WERI-Rb-1 (cell line): ENCODE results near the gene SERPINB12.
A peak's percentile ranks its signal among the peaks of the same experiment; 100 is the strongest.

ENCODE experiments used
- DNase-seq: peaks from one replicate; pipeline ENCODE4 v3.0.0-alpha.2; 2020
- H3K27ac ChIP-seq: fragments of 250-450 bp; sonication (Bioruptor Pico); 2 replicates; pipeline ENCODE4 v1.5.1; 2020; ENCODE audit warnings: mild to moderate bottlenecking, moderate library complexity
- H3K27me3 ChIP-seq: fragments of 250-450 bp; sonication (Bioruptor Pico); 2 replicates; pipeline ENCODE4 v1.5.1; 2021; ENCODE audit warnings: mild to moderate bottlenecking, low read depth, moderate library complexity; ENCODE audit not compliant: insufficient read depth, severe bottlenecking
- H3K36me3 ChIP-seq: fragments of 250-450 bp; sonication (Bioruptor Pico); 2 replicates; pipeline ENCODE4 v1.5.1; 2020; ENCODE audit warnings: mild to moderate bottlenecking, moderate library complexity
- H3K4me3 ChIP-seq: 2 replicates; pipeline ENCODE4 v1.5.1; 2011; ENCODE audit warnings: low read depth, mild to moderate bottlenecking, control low read depth, low read length
- H3K9me3 ChIP-seq: fragments of 250-450 bp; sonication (Bioruptor Pico); 2 replicates; pipeline ENCODE4 v1.5.1; 2021; ENCODE audit warnings: mild to moderate bottlenecking, moderate library complexity; ENCODE audit not compliant: severe bottlenecking
- TF ChIP-seq, protein P1 (sequence below): IDR thresholded peaks from 2 replicates; pipeline ENCODE4 v1.5.1; 2011; ENCODE audit warnings: low read depth, mild to moderate bottlenecking, control low read depth, inconsistent platforms, low read length

Gene SERPINB12

GRCh38 chr18:63562284-63562683 is 20.1 kb downstream of the SERPINB12 start:
- H3K36me3 ChIP-seq, result no peaks in the 10 kb centered on the region
- no peaks in the 10 kb centered on the region for H3K27me3 ChIP-seq
- peaks cover 4% of the 10 kb centered on the region for H3K9me3 ChIP-seq
- no peak overlapping the region for H3K27ac ChIP-seq
- no peak overlapping the region for H3K4me3 ChIP-seq
- DNase-seq, result no peak
- TF ChIP-seq, protein P1, sequence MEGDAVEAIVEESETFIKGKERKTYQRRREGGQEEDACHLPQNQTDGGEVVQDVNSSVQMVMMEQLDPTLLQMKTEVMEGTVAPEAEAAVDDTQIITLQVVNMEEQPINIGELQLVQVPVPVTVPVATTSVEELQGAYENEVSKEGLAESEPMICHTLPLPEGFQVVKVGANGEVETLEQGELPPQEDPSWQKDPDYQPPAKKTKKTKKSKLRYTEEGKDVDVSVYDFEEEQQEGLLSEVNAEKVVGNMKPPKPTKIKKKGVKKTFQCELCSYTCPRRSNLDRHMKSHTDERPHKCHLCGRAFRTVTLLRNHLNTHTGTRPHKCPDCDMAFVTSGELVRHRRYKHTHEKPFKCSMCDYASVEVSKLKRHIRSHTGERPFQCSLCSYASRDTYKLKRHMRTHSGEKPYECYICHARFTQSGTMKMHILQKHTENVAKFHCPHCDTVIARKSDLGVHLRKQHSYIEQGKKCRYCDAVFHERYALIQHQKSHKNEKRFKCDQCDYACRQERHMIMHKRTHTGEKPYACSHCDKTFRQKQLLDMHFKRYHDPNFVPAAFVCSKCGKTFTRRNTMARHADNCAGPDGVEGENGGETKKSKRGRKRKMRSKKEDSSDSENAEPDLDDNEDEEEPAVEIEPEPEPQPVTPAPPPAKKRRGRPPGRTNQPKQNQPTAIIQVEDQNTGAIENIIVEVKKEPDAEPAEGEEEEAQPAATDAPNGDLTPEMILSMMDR, result no peak

DNA sequence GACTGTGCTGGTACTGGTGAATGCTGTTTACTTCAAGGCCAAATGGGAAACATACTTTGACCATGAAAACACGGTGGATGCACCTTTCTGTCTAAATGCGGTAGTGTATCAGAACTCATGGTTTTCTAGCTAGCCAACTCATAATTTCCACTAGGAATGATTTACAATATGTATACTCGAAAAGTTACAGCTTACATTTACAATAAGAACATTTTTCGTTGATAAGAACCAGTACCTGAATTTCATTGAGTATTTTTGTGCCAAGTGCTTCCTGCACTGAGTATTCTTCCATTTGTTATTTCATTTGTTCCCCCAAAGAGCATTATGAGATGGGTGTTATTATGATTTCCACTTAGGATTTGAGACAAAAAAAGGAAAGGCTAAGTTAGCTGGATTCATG is 21.9 kb downstream of the SERPINB12 start:
- peaks cover 4% of the 10 kb centered on the region for H3K9me3 ChIP-seq
- no peak overlapping the region for H3K4me3 ChIP-seq
- no peaks in the 10 kb centered on the region for H3K36me3 ChIP-seq
- DNase-seq, result no peak
- no peaks in the 10 kb centered on the region for H3K27me3 ChIP-seq
- TF ChIP-seq, protein P1, result no peak
- H3K27ac ChIP-seq, result no peak overlapping the region; the same call in 1 of the 2 replicates

DNA sequence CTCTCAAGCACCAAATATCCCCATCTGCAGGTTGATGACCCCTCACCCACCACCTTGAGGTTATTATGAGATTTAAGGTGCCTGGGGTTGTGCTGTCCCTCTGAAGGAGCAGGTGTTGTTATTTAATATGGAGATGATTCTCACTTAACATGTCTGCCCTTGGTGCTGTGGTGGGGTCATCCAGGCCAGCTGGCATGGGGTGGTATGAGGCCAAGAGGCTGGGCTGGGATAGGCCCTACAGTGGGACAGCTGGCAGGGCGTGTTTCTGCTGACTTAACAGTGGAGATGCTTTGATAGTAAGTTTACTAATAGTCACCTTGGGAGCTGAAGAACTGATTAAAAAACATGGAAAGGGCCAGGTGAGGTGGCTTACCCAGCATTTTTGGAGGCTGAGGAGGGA is 22.4 kb downstream of the SERPINB12 start:
- Histone ChIP-seq H3K27me3 (no peaks in the 10 kb centered on the region), H3K27ac (no peak overlapping the region), H3K36me3 (no peaks in the 10 kb centered on the region), H3K9me3 (peaks cover 4% of the 10 kb centered on the region), H3K4me3 (no peak overlapping the region)
- TF ChIP-seq, protein P1, result no peak
- peak; percentile 82 for DNase-seq

DNA sequence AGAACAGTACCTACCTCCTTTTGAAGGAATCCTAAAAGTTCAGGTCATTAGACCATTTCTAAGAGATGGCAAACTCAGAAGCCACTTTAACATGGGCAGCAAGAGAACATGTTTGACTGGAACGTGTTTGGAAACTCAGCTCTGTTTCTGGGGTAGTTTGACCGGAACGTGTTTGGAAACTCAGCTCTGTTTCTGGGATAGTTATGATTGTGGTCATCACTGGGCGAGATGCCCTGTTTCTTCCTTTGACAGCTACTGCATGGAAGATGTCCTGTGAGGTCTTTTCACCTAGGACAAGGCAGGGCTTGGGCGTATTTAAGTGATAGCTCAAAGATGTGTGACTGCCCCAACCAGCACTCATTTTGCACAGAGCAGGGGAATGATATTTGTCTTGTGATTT is 25.1 kb downstream of the SERPINB12 start:
- H3K36me3 ChIP-seq, result no peaks in the 10 kb centered on the region
- no peak overlapping the region for H3K4me3 ChIP-seq
- no peak for DNase-seq
- no peaks in the 10 kb centered on the region for H3K9me3 ChIP-seq
- no peaks in the 10 kb centered on the region for H3K27me3 ChIP-seq
- no peak overlapping the region for H3K27ac ChIP-seq
- TF ChIP-seq, protein P1, result no peak

DNA sequence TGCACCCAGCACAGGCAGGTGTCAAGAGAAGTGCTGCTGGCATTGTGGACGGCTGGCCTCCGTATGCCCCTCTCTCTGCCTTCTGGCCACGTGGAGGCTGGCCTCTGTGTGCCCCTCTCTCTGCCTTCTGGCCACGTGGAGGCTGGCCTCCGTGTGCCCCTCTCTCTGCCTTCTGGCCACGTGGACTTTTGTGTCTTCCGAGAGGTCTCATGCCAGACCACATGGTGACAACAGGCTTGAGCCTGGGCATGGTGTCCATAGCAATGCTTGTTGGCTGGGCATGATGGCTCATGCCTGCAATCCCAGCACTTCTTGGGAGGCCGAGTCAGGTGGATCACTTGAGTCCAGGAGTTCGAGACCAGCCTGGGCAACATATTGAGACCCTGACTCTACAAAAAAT is 25.7 kb downstream of the SERPINB12 start:
- Histone ChIP-seq H3K27me3 (no peaks in the 10 kb centered on the region), H3K4me3 (no peak overlapping the region), H3K36me3 (no peaks in the 10 kb centered on the region), H3K27ac (no peak overlapping the region), H3K9me3 (no peaks in the 10 kb centered on the region)
- TF ChIP-seq, protein P1, result no peak
- DNase-seq, result no peak

GRCh38 chr18:63570721-63571120 is 28.6 kb downstream of the SERPINB12 start:
- Histone ChIP-seq H3K27me3 (no peaks in the 10 kb centered on the region), H3K9me3 (no peaks in the 10 kb centered on the region), H3K36me3 (no peaks in the 10 kb centered on the region), H3K27ac (no peak overlapping the region), H3K4me3 (no peak overlapping the region)
- TF ChIP-seq, protein P1, result no peak
- no peak for DNase-seq
